Measurements from ENCODE around the gene OCRL. TPM values are rescaled to one million over a fixed set of nuclear protein-coding genes. Genes with fewer than 3 reads are reported as not detected.

Gene OCRL
- total and polyA plus RNA-seq, 2 of the 4 experiments (the other 2 are of a cell fraction) = 19.4 to 20.6 TPM

GRCh38 chrX:129557844-129558480 lies 17.9 kb downstream of the OCRL start:
- no peaks in the 10 kb centered on the region for H3K79me1 ChIP-seq (ENCODE audit: low read depth in 1 of 2, low read length in 2 of 2)
- H2BK120ac ChIP-seq (ENCODE audit: low read depth, low read length) = no peak overlapping the region
- in situ Hi-C loops (cut with MboI; ENCODE audit: low sequenced_read_pairs) = no loop called here
- H3K4ac ChIP-seq (ENCODE audit: low read depth, low read length) = no peak overlapping the region
- no peaks in the 10 kb centered on the region for H3K9me3 ChIP-seq (ENCODE audit: control insufficient read depth, insufficient read depth, low read length)
- H3K4me3 ChIP-seq (ENCODE audit: insufficient read depth, low read depth, low read length) = no peak overlapping the region
- 0 out of 2 replicates have a peak, but pooled peaks cover 3% of the 10 kb centered on the region for H3K9me1 ChIP-seq (ENCODE audit: insufficient read depth, low read length)
- no peak overlapping the region for H2BK20ac ChIP-seq (ENCODE audit: low read depth, low read length)
- H4K91ac ChIP-seq (ENCODE audit: insufficient read depth, low read depth, low read length) = no peak overlapping the region
- no peak overlapping the region for H3K23ac ChIP-seq (ENCODE audit: low read depth, low read length)
- ChIA-PET CTCF (no interaction called here), POLR2A (ENCODE audit: unreplicated experiment) (no interaction called here)
- peaks cover 15% of the 10 kb centered on the region for H3K36me3 ChIP-seq (ENCODE audit: control insufficient read depth, insufficient read depth, low read length)
- no peak overlapping the region for H3K27ac ChIP-seq (ENCODE audit: insufficient read depth, low read length)
- H4K5ac ChIP-seq (ENCODE audit: low read depth, low read length) = no peak overlapping the region
- no TSS peak for BruUV-seq (replicated peaks)
- ATAC-seq (ENCODE audit: low read depth) = no peak
- H4K20me1 ChIP-seq (ENCODE audit: insufficient read depth, low read length) = no peaks in the 10 kb centered on the region
- no peak overlapping the region for H2AK5ac ChIP-seq (ENCODE audit: low read depth, low read length)
- no peak overlapping the region for H3K9ac ChIP-seq (ENCODE audit: low read depth, low read length)
- no peaks in the 10 kb centered on the region; the same call in 1 of the 2 replicates for H3K27me3 ChIP-seq (ENCODE audit: control insufficient read depth, insufficient read depth, low read length)
- H3K56ac ChIP-seq (ENCODE audit: extremely low read depth, insufficient read depth, low read length) = no peak overlapping the region
- H3K4me2 ChIP-seq (ENCODE audit: low read depth, low read length) = no peak overlapping the region
- intact Hi-C loops (cut with micrococcal nuclease) = no loop called here
- H2AFZ ChIP-seq (replicated peaks; ENCODE audit: low read length, poor library complexity) = no peak overlapping the region
- DNase-seq = peak; percentile 10
- no peak overlapping the region for H4K8ac ChIP-seq (ENCODE audit: low read depth in 2 of 2, low read length in 2 of 2)
- no peak for TF ChIP-seq MAFK (IDR thresholded peaks at IDR 0.05; ENCODE audit: low read depth, low read length)
- no peak for TF ChIP-seq BHLHE40 (IDR thresholded peaks at IDR 0.05; ENCODE audit: low read depth, low read length)
- TF ChIP-seq, protein P1, sequence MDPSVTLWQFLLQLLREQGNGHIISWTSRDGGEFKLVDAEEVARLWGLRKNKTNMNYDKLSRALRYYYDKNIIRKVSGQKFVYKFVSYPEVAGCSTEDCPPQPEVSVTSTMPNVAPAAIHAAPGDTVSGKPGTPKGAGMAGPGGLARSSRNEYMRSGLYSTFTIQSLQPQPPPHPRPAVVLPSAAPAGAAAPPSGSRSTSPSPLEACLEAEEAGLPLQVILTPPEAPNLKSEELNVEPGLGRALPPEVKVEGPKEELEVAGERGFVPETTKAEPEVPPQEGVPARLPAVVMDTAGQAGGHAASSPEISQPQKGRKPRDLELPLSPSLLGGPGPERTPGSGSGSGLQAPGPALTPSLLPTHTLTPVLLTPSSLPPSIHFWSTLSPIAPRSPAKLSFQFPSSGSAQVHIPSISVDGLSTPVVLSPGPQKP (IDR thresholded peaks at IDR 0.05; ENCODE audit: borderline replicate concordance, low read depth, low read length) = no peak
- no peak for TF ChIP-seq FOS (IDR thresholded peaks at IDR 0.05; ENCODE audit: low read depth, low read length)
- TF ChIP-seq NFE2L2 (IDR thresholded peaks at IDR 0.05; ENCODE audit: low read depth, low read length) = no peak
- TF ChIP-seq RAD21 (IDR thresholded peaks at IDR 0.05; ENCODE audit: low read length) = no peak
- TF ChIP-seq POLR2A (IDR thresholded peaks at IDR 0.05; ENCODE audit: low read depth, low read length) = no peak
- no peak for TF ChIP-seq SMC3 (IDR thresholded peaks at IDR 0.05; ENCODE audit: low read depth, low read length)
- TF ChIP-seq RFX5 (IDR thresholded peaks at IDR 0.05; ENCODE audit: low read depth, low read length) = no peak
- no peak for TF ChIP-seq RCOR1 (IDR thresholded peaks at IDR 0.05; ENCODE audit: insufficient replicate concordance, low read length)
- no peak for TF ChIP-seq MAZ (IDR thresholded peaks at IDR 0.05; ENCODE audit: borderline replicate concordance, low read depth, low read length)
- no peak for TF ChIP-seq USF2 (IDR thresholded peaks at IDR 0.05; ENCODE audit: low read depth, low read length)
- TF ChIP-seq CHD1 (IDR thresholded peaks at IDR 0.05; ENCODE audit: low read depth, low read length) = no peak
- TF ChIP-seq CTCF (conservative IDR thresholded peaks at IDR 0.05; ENCODE audit: low read depth, low read length) = no peak
- TF ChIP-seq CEBPB (IDR thresholded peaks at IDR 0.05; ENCODE audit: low read depth, low read length) = no peak
- no peak for TF ChIP-seq MXI1 (IDR thresholded peaks at IDR 0.05; ENCODE audit: borderline replicate concordance, low read depth, low read length)
- dilution Hi-C loops (cut with HindIII; ENCODE audit: low sequenced_read_pairs, unreplicated experiment) = no loop called here
- no peak overlapping the region for H2BK15ac ChIP-seq (ENCODE audit: low read depth, low read length)
- no peak overlapping the region for H3K14ac ChIP-seq (replicated peaks; ENCODE audit: low read depth, low read length)
- no peak overlapping the region for H2BK5ac ChIP-seq (ENCODE audit: low read depth, low read length, poor library complexity, severe bottlenecking)
- no CpG with 5 or more reads among the region's 1 CpG for WGBS, 2 experiments (ENCODE audit: extremely low coverage in 2 of 2, insufficient read length in 1 of 2)
- H3K4me1 ChIP-seq (ENCODE audit: control insufficient read depth, insufficient read depth, low read length) = no peaks in the 10 kb centered on the region
- no peak overlapping the region for H2AK9ac ChIP-seq (replicated peaks; ENCODE audit: low read depth, low read length, poor library complexity)
- H3K18ac ChIP-seq (ENCODE audit: low read depth, low read length) = no peak overlapping the region; the same call in 1 of the 2 replicates

Measured in IMR-90 (cell line).